NCI-H748 treated with DMSO at 0.1 percent for 48 hours (cell line): Measurements from ENCODE around the gene LRRC27.
A peak's percentile ranks its signal among the peaks of the same experiment; 100 is the strongest.

Source experiments
- DNase-seq: peaks from one replicate; lab custom pipeline; 2025; lab: John Stamatoyannopoulos, UW

The LRRC27 gene

GRCh38 chr10:132402781-132403241 lies 70.8 kb downstream of the LRRC27 start:
- DNase-seq, result no peak

- no peak for DNase-seq
These were observed 71.6 kb downstream of the LRRC27 start for GRCh38 chr10:132403511-132404168.

- no peak for DNase-seq
These were observed 72.3 kb downstream of the LRRC27 start for GRCh38 chr10:132404169-132404880.

- no peak for DNase-seq
These were observed 73.0 kb downstream of the LRRC27 start for GRCh38 chr10:132404911-132405462.

GRCh38 chr10:132405463-132405991 lies 73.5 kb downstream of the LRRC27 start:
- no peak for DNase-seq

- DNase-seq, result no peak
These were observed 74.2 kb downstream of the LRRC27 start for GRCh38 chr10:132406181-132406580.

- DNase-seq, result no peak
These were observed 74.8 kb downstream of the LRRC27 start for GRCh38 chr10:132406750-132407149.

GRCh38 chr10:132407243-132407746 lies 75.3 kb downstream of the LRRC27 start:
- no peak for DNase-seq

GRCh38 chr10:132407846-132408278 lies 75.9 kb downstream of the LRRC27 start:
- peak; percentile 53 for DNase-seq

GRCh38 chr10:132408367-132408781 lies 76.4 kb downstream of the LRRC27 start:
- no peak for DNase-seq

- no peak for DNase-seq
These were observed 77.1 kb downstream of the LRRC27 start for GRCh38 chr10:132408823-132409666.

GRCh38 chr10:132409667-132410028 lies 77.7 kb downstream of the LRRC27 start:
- no peak for DNase-seq

GRCh38 chr10:132410056-132410778 lies 78.2 kb downstream of the LRRC27 start:
- no peak for DNase-seq

- no peak for DNase-seq
These were observed 79.0 kb downstream of the LRRC27 start for GRCh38 chr10:132410779-132411532.

- no peak for DNase-seq
These were observed 79.7 kb downstream of the LRRC27 start for GRCh38 chr10:132411561-132412253.

GRCh38 chr10:132412316-132413192 lies 80.6 kb downstream of the LRRC27 start:
- DNase-seq, result no peak

GRCh38 chr10:132413226-132414205 lies 81.5 kb downstream of the LRRC27 start:
- no peak for DNase-seq
